ENCODE results near the gene VMAC. TPM values are rescaled to one million over a fixed set of nuclear protein-coding genes. Genes with fewer than 3 reads are reported as not detected.

VMAC gene
- total RNA-seq, 1 donor from 2014 or later, result 5.1 TPM

GRCh38 chr19:5953030-5953589 is 48.4 kb downstream of the VMAC start:
- DNase-seq, result no peak

- no peak for DNase-seq
Observed at GRCh38 chr19:5953680-5954213, 49.1 kb downstream of the VMAC start.

- DNase-seq, result no peak
Observed at GRCh38 chr19:5954293-5954692, 49.6 kb downstream of the VMAC start.

GRCh38 chr19:5955636-5955935 is 50.9 kb downstream of the VMAC start:
- DNase-seq, result no peak

GRCh38 chr19:5956323-5956722 is 51.7 kb downstream of the VMAC start:
- no peak for DNase-seq

GRCh38 chr19:5956728-5957127 is 52.1 kb downstream of the VMAC start:
- no peak for DNase-seq

GRCh38 chr19:5957170-5957569 is 52.5 kb downstream of the VMAC start:
- DNase-seq, result no peak

- no peak for DNase-seq
Observed at GRCh38 chr19:5958074-5958850, 53.6 kb downstream of the VMAC start.

GRCh38 chr19:5958851-5959122 is 54.1 kb downstream of the VMAC start:
- no peak for DNase-seq

GRCh38 chr19:5959260-5960004 is 54.8 kb downstream of the VMAC start:
- no peak for DNase-seq

Other genes with a start within 250 kb of the VMAC start
- 49.1 TPM for gene MICOS13, start 224.4 kb upstream of the VMAC start, total RNA-seq
- 6.4 TPM for gene HSD11B1L, start 223.8 kb upstream of the VMAC start, total RNA-seq
- 293 TPM for gene RPL36, start 214.6 kb upstream of the VMAC start, total RNA-seq
- gene LONP1, start 184.7 kb upstream of the VMAC start, total RNA-seq, result 55.7 TPM
- not detected for gene CATSPERD, start 184.2 kb upstream of the VMAC start, total RNA-seq
- gene PRR22, start 120.1 kb upstream of the VMAC start, total RNA-seq, result not detected
- gene DUS3L, start 113.7 kb upstream of the VMAC start, total RNA-seq, result 27.1 TPM
- not detected for gene NRTN, start 99.8 kb upstream of the VMAC start, total RNA-seq
- gene FUT6, start 65.2 kb upstream of the VMAC start, total RNA-seq, result 4.9 TPM
- gene FUT3, start 53.4 kb upstream of the VMAC start, total RNA-seq, result 10.8 TPM
- not detected for gene FUT5, start 34.3 kb upstream of the VMAC start, total RNA-seq
- gene NDUFA11, start 1.1 kb upstream of the VMAC start, total RNA-seq, result 139 TPM
- gene CAPS, start 9.4 kb downstream of the VMAC start, total RNA-seq, result 7.6 TPM
- 40.2 TPM for gene RANBP3, start 73.3 kb downstream of the VMAC start, total RNA-seq
- 12.5 TPM for gene RFX2, start 205.6 kb downstream of the VMAC start, total RNA-seq
- gene ACSBG2, start 230.8 kb downstream of the VMAC start, total RNA-seq, result not detected

Data from tongue (tissue), 2 donors.